Bronchial epithelial cell (primary cell): ENCODE measurements around the gene DHX36. TPM values are rescaled to one million over a fixed set of nuclear protein-coding genes. Genes with fewer than 3 reads are reported as not detected.
A peak's percentile ranks its signal among the peaks of the same experiment; 100 is the strongest.

ENCODE experiments used
- DNase-seq: peaks from one replicate; pipeline ENCODE4 v3.0.0-alpha.2; 2010; ENCODE audit warnings: low read depth
- FAIRE-seq: peaks from 2 replicates; lab custom pipeline; 2011; peaks lifted over from hg19 to GRCh38; lab: Jason Lieb, UNC
- H3K27me3 ChIP-seq: 2 replicates; pipeline ENCODE4 v1.5.1; 2011; ENCODE audit warnings: low read length; ENCODE audit not compliant: control insufficient read depth, insufficient read depth
- H3K36me3 ChIP-seq: 2 replicates; pipeline ENCODE4 v1.5.1; 2011; ENCODE audit warnings: low read length; ENCODE audit not compliant: control insufficient read depth, insufficient read depth
- H3K4me3 ChIP-seq: 2 replicates; pipeline ENCODE4 v1.5.1; 2011; ENCODE audit warnings: mild to moderate bottlenecking, low read depth, low read length, control low read depth
- total RNA-seq: library from RNA; depleted of rRNA; stranded (reverse); fragments of >200 nt; gene quantifications from 2 replicates; pipeline ENCODE4 v1.2.1, GENCODE V29; 2014
- TF ChIP-seq, protein P1 (sequence below): IDR thresholded peaks from 2 replicates; pipeline ENCODE4 v1.5.1; 2011; ENCODE audit warnings: mild to moderate bottlenecking, moderate library complexity, low read length, control low read depth, inconsistent platforms; ENCODE audit not compliant: insufficient read depth, severe bottlenecking

DHX36 gene
- total RNA-seq, 1 donor from 2014 or later: 27.6 TPM

GRCh38 chr3:154304936-154305335 lies 19.4 kb downstream of the DHX36 start:
- DNase-seq: no peak
- no peak overlapping the region for H3K4me3 ChIP-seq
- TF ChIP-seq, protein P1, sequence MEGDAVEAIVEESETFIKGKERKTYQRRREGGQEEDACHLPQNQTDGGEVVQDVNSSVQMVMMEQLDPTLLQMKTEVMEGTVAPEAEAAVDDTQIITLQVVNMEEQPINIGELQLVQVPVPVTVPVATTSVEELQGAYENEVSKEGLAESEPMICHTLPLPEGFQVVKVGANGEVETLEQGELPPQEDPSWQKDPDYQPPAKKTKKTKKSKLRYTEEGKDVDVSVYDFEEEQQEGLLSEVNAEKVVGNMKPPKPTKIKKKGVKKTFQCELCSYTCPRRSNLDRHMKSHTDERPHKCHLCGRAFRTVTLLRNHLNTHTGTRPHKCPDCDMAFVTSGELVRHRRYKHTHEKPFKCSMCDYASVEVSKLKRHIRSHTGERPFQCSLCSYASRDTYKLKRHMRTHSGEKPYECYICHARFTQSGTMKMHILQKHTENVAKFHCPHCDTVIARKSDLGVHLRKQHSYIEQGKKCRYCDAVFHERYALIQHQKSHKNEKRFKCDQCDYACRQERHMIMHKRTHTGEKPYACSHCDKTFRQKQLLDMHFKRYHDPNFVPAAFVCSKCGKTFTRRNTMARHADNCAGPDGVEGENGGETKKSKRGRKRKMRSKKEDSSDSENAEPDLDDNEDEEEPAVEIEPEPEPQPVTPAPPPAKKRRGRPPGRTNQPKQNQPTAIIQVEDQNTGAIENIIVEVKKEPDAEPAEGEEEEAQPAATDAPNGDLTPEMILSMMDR: no peak
- no peak for FAIRE-seq
- H3K36me3 ChIP-seq: peaks cover 10% of the 10 kb centered on the region
- H3K27me3 ChIP-seq: no peaks in the 10 kb centered on the region

DNA sequence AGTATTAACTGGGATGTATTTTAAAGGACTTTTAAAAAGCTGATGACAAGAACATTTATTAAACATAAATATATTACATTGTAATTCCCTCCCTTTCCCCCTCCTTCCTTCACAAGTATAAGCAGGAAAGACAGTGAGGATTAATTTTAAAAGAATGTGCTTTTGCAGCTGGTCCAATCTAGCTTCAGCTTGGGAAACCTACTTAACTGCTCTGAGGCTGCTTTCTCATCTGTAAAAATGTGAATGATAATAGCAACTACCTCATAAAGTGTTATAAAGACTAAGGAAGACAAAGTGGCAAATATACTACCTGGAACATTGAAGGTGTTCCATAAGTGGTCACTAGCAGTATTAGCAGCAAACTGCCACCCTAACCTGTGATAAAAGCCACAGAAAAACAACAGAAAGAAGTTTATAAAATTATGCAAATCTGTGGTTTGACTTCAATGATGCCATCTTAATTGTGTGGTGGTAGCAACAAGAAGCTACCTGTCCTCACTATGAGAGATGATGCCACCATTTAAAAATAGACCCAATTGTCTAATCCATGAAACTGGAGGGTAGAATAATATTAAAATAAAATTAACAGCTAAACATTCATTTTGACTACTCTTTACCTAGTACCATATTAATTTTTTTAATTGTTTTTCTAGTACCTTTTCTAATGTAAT lies 20.0 kb downstream of the DHX36 start:
- Histone ChIP-seq H3K27me3 (no peaks in the 10 kb centered on the region), H3K36me3 (peaks cover 10% of the 10 kb centered on the region), H3K4me3 (no peak overlapping the region)
- DNase-seq: peak; percentile 65
- FAIRE-seq: no peak
- TF ChIP-seq, protein P1: no peak

DNA sequence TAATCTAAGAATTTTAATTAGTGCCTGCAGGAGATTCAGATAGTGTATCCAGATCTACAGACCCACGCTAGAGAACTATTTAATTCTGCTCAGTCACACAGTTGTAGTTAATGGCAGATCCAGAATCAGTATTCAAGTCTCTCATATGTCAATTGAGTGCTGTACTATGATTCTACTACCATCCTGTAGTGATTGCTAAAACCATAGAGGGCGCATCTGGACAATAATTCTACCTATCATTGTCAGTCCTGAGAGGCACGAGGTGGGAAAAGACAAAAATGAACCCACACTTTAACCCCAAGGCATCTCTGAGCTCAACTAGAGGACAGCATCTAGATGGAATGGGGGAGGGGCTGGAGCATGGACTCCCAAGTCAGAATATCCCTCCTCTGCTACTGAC lies 22.7 kb downstream of the DHX36 start:
- TF ChIP-seq, protein P1: no peak
- no peak overlapping the region for H3K4me3 ChIP-seq
- H3K27me3 ChIP-seq: no peaks in the 10 kb centered on the region
- no peak for FAIRE-seq
- no peak for DNase-seq
- peaks cover 10% of the 10 kb centered on the region for H3K36me3 ChIP-seq

- no peaks in the 10 kb centered on the region for H3K27me3 ChIP-seq
- FAIRE-seq: no peak
- TF ChIP-seq, protein P1: no peak
- DNase-seq: no peak
- no peak overlapping the region for H3K4me3 ChIP-seq
- H3K36me3 ChIP-seq: peaks cover 5% of the 10 kb centered on the region
Measured at GRCh38 chr3:154294016-154294415, 30.3 kb downstream of the DHX36 start.

DNA sequence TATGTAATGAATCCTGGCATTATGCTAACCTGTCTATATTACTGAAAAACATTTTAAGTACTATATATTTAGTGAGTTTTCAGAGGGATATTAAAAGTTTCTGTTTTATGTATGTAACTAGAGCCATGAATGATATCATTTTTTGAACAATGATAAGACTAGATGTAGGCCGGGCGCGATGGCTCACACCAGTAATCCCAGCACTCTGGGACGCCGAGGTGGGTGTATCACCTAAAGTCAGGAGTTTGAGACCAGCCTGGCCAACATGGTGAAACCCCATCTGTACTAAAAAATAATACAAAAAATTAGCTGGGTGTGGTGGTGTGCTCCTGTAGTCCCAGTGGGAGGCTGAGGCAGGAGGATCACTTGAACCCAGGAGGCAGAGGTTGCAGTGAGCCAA lies 34.1 kb downstream of the DHX36 start:
- DNase-seq (no peak), FAIRE-seq (no peak)
- Histone ChIP-seq H3K27me3 (no peaks in the 10 kb centered on the region), H3K4me3 (no peak overlapping the region), H3K36me3 (peaks cover 5% of the 10 kb centered on the region)
- TF ChIP-seq, protein P1: no peak

GRCh38 chr3:154285221-154285620 lies 39.1 kb downstream of the DHX36 start:
- FAIRE-seq (no peak), DNase-seq (no peak)
- no peaks in the 10 kb centered on the region for H3K27me3 ChIP-seq
- TF ChIP-seq, protein P1: no peak
- H3K4me3 ChIP-seq: no peak overlapping the region
- H3K36me3 ChIP-seq: peaks cover 3% of the 10 kb centered on the region
